ENCODE measurements around the gene MMP11.

Gene MMP11

DNA sequence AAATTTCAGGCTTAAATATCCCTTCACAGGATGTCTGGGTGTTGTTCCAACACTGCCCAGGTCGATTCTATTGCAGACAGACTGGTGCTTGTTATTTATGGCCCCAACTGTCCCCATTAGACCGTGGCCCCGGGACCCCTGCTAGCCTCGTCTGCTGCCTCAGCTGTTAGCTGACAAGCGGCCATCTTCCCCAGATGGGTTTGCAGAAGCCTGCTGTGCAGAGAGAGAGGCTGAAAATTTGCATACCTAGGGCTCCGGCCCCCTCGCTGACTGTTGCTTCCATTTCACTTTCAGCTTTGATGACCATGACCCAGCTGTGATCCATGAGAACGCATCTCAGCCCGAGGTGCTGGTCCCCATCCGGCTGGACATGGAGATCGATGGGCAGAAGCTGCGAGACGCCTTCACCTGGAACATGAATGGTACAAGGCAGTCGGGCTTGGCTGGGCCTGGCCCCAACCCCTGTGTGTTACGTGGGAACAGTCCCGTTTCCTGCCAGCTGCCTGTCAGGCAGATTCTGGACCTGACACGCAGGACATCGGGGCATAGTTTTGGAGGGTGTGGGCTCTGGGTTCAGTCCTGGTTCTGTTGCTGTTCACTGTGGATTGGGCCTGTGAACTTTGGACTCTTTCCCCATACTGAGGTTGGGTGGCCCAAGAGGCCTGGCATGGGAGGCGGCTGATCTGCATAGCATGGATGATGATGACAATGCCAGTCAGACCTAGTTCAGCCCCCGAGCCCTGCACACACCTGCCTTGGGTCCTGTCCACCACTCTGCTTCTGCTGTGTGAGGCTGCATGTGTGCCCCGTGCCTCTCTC lies 30.6 kb downstream of the MMP11 start:
- DNase-seq: no peak

DNA sequence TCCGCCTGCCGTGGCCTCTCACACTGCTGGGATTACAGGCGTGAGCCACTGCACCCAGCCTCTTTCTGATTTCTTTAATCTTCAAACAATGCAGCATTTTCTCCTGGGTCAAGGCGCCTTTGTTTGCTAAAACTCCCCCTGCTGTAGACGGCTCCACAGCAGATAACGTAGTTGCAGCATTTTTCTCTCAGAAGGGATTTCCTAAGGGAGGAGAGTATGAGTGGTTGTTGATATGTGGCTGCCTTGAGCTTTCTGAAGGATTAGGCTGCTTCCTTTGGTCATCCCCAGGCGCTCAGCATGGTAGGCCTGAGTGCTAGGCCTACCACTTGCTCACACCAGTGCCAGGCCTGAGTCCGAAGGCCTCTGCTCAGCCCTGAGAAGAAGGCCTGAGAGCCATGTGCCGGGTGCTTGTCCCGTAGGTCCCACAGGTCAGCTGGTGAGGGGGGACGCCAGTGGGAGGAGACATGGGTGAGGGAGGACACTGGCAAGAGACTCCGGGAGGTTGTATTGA lies 32.2 kb downstream of the MMP11 start:
- no peak for DNase-seq

DNA sequence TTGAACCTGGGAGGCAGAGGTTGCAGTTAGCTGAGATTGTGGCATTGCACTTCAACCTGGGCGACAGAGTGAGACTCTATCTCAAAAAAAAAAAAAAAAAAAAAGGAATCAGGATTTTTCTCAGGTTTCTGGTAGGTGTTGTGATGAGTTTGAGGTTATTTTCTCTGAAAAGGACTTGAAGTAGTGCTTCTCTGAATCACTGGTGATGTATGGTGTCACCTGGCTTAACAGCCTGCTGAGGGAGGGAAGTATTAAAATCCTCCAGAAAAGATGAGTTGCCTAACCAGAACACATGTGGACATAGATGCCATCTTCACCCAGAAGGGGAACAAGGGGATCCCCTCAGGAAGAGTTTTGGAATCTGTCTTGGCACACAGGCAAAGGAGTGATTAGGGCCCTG lies 34.2 kb downstream of the MMP11 start:
- DNase-seq: no peak

- DNase-seq: no peak
Observed at GRCh38 chr22:23812378-23812777, 39.7 kb downstream of the MMP11 start.

DNA sequence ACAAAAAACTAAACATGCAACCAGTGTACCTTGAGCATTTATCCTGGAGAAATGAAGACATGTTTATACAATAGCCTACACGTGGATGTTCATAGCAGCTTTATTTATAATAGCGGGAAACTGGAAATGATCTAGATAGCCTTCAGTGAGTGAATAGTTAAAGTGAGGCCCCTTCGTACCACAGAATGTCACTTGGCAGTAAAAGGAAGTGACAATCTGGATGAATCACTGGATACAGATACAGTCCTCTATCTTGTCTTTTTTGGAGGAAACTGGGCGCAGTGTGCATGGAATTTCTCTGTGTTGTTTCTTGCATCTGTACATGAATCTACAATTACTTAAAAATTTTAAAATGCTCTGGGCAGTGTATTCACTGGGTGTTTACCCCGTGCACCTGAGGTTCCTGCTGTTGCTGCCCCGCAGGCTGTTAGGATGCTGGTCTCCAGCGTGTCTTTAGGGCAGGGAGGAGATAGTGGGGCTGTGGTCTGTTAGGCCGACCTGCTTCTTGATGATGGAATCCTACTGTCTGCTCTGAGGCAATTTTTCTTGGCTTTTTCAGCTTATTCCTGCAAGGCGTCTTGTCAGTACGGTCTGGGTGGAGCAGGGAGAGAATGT lies 43.0 kb downstream of the MMP11 start:
- no peak for DNase-seq

- no peak for DNase-seq
Observed at GRCh38 chr22:23816156-23816976, 43.7 kb downstream of the MMP11 start.

DNA sequence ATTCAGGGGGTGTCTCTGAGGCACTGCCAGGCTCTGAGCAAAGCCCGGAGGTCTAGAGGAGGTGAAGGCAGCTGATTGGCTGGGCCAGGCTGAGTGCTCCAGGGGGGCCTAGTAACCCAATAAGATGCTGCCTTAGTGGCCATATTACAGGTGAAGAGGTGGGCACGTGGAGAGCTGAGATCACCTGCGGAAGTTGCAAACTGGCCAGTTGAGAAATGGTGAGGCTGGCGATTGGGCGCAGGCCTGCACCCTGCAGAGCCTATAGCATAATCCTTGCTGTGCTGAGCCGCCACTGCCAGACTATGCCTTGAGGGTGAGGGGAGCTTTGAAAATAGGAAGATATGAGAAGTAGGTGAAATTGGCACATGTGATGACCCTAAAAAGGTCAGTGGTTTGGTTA lies 44.5 kb downstream of the MMP11 start:
- DNase-seq: no peak

- no peak for DNase-seq
Observed at GRCh38 chr22:23818541-23818940, 45.9 kb downstream of the MMP11 start.

- peak; percentile 84 for DNase-seq
Observed at GRCh38 chr22:23820748-23821211, 48.1 kb downstream of the MMP11 start.

- DNase-seq: no peak
Observed at GRCh38 chr22:23822101-23822671, 49.5 kb downstream of the MMP11 start.

DNA sequence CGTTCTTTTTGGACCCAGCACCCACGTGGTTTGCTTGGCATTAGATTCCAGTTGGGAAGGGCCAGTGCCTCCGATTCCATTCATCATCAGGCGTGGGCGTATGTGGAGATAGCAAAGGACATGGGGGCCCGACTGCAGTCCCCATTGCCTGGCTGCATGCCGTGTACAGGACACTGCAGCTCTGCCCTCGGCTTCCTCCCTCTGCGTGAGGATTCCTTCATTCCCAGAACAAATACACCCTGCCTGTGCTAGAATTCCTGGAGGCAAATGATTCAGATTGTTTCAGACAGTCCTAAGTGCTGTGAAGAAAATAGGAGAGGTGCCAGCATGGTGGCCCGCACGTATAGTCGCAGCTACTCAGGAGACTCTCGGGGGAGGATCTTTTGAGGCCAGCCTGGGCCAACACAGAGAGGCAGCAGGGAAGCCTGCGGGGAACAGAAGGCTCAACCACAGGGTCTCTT lies 50.7 kb downstream of the MMP11 start:
- DNase-seq: no peak

DNA sequence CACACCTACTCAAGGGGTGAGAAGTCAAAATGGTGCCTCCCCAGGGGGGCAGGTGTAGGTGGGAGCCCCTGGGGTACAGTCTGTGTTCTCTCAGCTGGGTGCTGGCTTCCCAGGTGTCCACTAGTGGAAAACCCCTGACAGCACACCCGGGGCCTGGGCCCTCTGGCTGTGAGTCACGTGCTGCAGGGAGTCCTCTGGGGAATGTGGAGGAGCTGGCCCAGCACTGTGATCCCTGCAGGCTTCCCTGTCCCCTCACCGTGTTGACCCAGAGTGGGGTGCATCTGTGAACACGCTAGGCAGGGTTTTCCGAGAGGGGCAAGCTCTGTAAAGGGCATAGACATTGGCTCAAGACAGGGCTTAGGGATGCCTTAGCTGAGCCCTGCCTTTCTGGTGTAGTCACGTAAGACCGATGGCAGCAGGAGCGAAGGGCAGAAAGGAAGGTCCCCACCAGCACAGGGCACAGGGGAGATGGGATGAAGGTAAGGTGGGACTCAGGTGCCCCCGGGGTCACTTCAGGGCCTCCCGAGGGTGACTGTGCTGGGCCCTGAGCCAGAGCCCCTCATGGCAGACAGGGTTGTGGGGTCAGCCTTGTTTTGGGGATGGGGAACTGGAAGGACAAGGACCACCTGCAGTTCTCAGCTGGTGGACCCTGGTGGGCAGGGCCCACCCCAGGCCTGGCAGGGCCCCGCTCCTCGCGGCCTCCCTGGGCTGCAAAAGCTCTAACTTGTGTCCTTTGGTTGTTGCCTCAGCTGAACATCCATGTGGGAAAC lies 52.0 kb downstream of the MMP11 start:
- DNase-seq: no peak

DNA sequence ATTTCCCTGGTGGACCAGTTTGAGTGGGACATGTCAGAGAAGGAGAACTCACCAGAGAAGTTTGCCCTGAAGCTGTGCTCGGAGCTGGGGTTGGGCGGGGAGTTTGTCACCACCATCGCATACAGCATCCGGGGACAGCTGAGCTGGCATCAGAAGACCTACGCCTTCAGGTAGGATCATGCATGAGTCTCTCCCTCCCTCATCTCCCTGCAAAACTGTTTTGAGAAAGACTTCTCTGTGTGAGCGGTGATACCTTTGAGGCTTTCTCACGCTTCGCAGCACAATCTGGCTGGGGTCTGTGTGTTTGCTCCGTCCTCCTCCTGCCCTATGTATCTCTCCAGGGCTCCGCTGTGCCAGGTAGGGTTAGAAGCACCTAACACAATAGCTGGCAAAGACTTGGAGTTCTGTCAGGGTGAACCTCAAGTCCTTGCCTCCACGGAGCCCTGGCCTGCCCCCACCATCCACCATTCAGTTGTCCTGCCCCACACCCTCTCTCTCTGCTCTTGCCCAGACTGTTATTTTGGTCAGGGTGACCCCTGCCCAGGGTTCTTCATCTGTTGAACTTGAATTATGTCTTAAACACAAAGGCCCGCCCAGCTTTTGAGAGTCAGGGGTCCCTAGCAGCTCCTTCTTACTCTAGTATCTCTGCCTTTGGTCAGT lies 52.7 kb downstream of the MMP11 start:
- DNase-seq: no peak

- no peak for DNase-seq
Observed at GRCh38 chr22:23826510-23827350, 54.1 kb downstream of the MMP11 start.

DNA sequence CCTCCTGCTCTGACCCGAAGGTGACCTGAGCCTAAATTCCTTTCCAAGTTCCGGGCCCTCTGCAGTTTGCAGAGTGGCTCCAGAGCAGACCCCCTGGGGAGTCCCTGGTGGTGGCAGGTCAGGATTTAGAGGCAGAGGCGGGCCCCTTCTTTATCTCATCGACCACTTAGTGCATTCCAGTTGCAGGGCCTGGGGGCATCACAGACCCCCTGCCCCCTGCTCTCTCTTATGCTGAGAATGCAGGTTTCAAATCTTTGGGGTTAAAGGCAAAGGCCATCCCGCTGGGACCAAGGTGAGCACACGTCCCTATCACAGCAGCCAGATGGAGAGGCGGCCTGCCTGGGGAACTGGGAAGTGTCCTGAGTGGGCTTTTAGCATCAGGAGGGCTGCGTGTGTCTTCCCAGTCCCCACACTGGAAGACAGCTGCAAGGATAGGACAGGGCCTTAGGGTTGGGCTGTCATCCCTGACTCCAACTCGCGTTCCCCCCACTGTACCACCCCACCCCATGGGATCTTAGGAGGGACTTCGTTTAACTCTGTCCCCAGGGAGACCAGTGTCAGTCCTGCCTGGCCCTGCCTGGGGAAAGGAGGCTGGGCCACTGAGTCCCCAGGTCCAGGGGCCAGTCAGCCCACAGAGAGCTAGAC lies 54.8 kb downstream of the MMP11 start:
- no peak for DNase-seq

DNA sequence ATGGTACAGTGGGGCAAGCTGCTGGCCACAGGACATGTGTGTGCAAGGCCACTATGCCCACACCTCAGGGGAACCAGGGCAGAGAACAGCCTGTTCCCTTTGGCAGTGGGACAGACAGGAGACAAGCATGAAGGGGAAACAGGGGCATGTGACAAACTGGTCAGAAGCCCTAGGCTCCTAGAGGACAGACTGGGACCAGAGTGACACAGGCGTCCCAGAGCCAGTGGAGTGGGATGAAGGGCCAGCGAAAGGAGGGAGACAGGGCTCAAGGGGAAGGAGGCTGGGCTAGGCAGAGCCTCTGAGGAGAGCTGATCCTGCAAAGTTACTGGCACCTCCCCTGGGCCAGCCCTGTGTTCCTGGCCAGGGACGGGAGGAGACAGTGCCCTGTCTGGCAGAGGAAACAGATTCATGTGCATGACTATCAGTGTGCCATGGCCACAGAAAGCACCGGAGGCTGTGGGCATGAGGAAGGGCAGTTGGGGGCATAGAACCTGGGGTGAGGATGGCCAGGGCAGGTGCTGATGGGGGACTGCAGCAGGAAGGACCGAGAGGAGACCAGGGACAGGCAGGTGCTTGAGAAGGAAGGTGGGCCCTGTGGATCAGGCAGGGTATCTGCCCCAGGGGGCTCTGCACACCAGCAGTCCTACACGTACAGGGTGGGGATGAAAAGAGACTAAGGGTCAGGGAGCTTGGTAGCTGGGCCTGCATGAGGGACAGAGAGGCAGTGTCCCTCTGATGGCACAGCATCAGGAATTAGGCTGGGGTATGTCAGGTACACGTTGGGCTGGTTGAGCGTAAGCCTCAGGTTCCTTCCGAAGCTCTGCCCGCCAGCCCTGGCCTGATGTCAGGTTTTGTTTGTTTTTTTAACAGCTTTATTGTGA lies 56.4 kb downstream of the MMP11 start:
- DNase-seq: no peak

DNA sequence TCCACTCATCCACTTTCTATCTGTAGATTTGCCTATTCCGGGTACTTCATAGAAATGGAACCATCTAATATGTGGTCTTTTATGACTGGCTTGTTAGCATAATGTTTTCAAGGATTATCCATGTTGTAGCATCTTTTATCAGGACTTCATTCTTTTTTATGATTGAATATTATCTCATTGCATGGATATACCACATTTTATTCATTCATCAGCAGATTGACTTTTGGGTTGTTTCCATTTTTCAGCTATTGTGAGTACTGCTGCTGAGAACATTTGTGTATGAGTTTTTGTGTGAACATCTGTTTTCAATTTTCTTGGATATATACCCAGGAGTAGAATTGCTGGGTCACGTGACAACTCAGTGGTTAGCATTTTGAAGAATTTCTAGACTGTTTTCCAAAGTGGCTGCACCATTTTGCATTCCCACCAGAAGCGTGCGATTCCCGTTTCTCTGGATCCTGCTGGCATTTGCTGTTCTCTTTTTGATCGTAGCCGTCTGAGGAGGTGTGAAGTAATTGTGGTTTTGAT lies 57.3 kb downstream of the MMP11 start:
- no peak for DNase-seq

GRCh38 chr22:23831261-23831660 lies 58.6 kb downstream of the MMP11 start:
- DNase-seq: no peak

GRCh38 chr22:23831781-23832180 lies 59.1 kb downstream of the MMP11 start:
- no peak for DNase-seq

All from GF-D8 (cell line).